ENCODE results near the gene PBRM1. TPM values are rescaled to one million over a fixed set of nuclear protein-coding genes. Genes with fewer than 3 reads are reported as not detected.

The PBRM1 gene
- total RNA-seq, 1 experiment from 2014 or later: 74.2 TPM

- Mint-ChIP-seq H3K4me1 (peaks cover 6 to 7% of the 10 kb centered on the region in 2 experiments; a peak in 3 of 4 replicates), H3K27me3 (ENCODE audit: low read depth) (peaks cover 2% of the 10 kb centered on the region), H3K9me3 (no peaks in the 10 kb centered on the region), H3K36me3 (ENCODE audit: insufficient read depth in 1 of 3, low read depth in 3 of 3) (peaks cover 12 to 31% (median 26%) of the 10 kb centered on the region in 3 experiments; a peak in 6 of 7 replicates), H3K27ac (no peak overlapping the region), H3K4me3 (no peak overlapping the region)
- Histone ChIP-seq H4K8ac (replicated peaks; ENCODE audit: insufficient read length, low read depth, low read length) (no peak overlapping the region), H2AK5ac (ENCODE audit: insufficient read length, low read length) (no peak overlapping the region), H3K4me1 (ENCODE audit: insufficient read depth, low read length) (no peaks in the 10 kb centered on the region), H3K23me2 (ENCODE audit: insufficient read length, low read depth, low read length, poor library complexity, severe bottlenecking) (no peaks in the 10 kb centered on the region), H2BK12ac (ENCODE audit: insufficient read length, low read depth, low read length) (no peak overlapping the region), H4K20me1 (ENCODE audit: control insufficient read depth, insufficient read depth, insufficient read length) (peaks cover 3% of the 10 kb centered on the region), H2BK20ac (ENCODE audit: low read depth, low read length, poor library complexity, severe bottlenecking) (no peak overlapping the region), H4K91ac (ENCODE audit: insufficient read length, low read depth, low read length) (no peak overlapping the region), H3T11ph (ENCODE audit: low read length) (no peak overlapping the region), H3K18ac (ENCODE audit: insufficient read length, low read depth, low read length) (no peak overlapping the region), H3K4ac (ENCODE audit: low read depth, low read length) (no peak overlapping the region), H2BK120ac (ENCODE audit: low read depth, low read length, poor library complexity, severe bottlenecking) (no peak overlapping the region), H2BK15ac (ENCODE audit: low read depth, low read length) (no peak overlapping the region), H2BK5ac (ENCODE audit: insufficient read length, low read length) (no peak overlapping the region), H3K27me3 (ENCODE audit: insufficient read depth, low read length) (no peaks in the 10 kb centered on the region), H3K4me2 (ENCODE audit: insufficient read depth, insufficient read length, low read length) (no peak overlapping the region), H4K5ac (ENCODE audit: insufficient read length, low read depth, low read length) (no peak overlapping the region), H3K14ac (ENCODE audit: insufficient read depth, low read length) (no peak overlapping the region), H3K56ac (ENCODE audit: insufficient read length, low read depth, low read length) (no peak overlapping the region), H3K27ac (ENCODE audit: insufficient read length, low read depth, low read length) (no peak overlapping the region), H3K23ac (ENCODE audit: insufficient read length, low read depth, low read length) (no peak overlapping the region), H3K79me1 (ENCODE audit: insufficient read depth, low read depth, low read length, poor library complexity, severe bottlenecking) (no peaks in the 10 kb centered on the region), H3K9me3 (ENCODE audit: control insufficient read depth, low read depth, low read length) (no peaks in the 10 kb centered on the region), H3K79me2 (ENCODE audit: insufficient read depth, low read length) (no peaks in the 10 kb centered on the region), H2AFZ (ENCODE audit: low read length) (no peak overlapping the region), H3K9ac (ENCODE audit: extremely low read depth, insufficient read length, low read length) (no peak overlapping the region)
- no CpG with 5 or more reads among the region's 8 CpGs for WGBS (ENCODE audit: extremely low coverage, insufficient read length, low lambda C conversion rate)
- TF ChIP-seq CTCF (conservative IDR thresholded peaks at IDR 0.05): no peak
- DNase-seq: no peak
Observed at GRCh38 chr3:52521488-52521824, 164.3 kb downstream of the PBRM1 start.

Data from H9 (cell line).